Measurements from ENCODE around the gene TRMT6. TPM values are rescaled to one million over a fixed set of nuclear protein-coding genes. Genes with fewer than 3 reads are reported as not detected.

TRMT6 gene
- total RNA-seq, 2 donors from 2014 or later = 16.9 to 19.1 TPM

DNA sequence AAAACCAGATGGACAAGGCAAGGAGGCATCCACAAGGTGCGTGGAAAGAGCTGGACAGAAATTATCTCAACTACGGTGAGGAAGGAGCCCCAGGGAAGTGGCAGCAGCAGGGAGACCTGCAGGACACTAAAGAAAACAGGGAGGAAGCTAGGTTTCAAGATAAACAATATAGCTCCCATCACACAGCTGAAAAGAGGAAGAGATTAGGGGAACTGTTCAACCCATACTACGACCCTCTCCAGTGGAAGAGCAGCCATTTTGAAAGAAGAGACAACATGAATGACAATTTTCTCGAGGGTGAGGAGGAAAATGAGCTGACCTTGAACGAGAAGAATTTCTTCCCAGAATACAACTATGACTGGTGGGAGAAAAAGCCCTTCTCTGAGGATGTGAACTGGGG lies 26.8 kb downstream of the TRMT6 start:
- H3K4me3 Mint-ChIP-seq = no peak overlapping the region

GRCh38 chr20:5920581-5920980 lies 29.8 kb downstream of the TRMT6 start:
- H3K27me3 Mint-ChIP-seq (ENCODE audit: insufficient read depth) = peaks cover 19% of the 10 kb centered on the region
- no peak overlapping the region for H3K27ac Mint-ChIP-seq
- peaks cover 12% of the 10 kb centered on the region for H3K27me3 ChIP-seq (ENCODE audit: control insufficient read depth, insufficient read depth, low read length, poor library complexity, severe bottlenecking)
- 39 to 71% methylated on average over 1 of the region's 1 CpG for WGBS, 2 experiments (ENCODE audit: insufficient coverage in 1 of 2, insufficient read length in 1 of 2)
- no peaks in the 10 kb centered on the region for H3K36me3 Mint-ChIP-seq (ENCODE audit: low read depth)
- DNase-seq = no peak
- H3K9me3 ChIP-seq (ENCODE audit: control insufficient read depth, low read length) = no peaks in the 10 kb centered on the region
- H3K4me3 Mint-ChIP-seq = no peak overlapping the region
- no peak overlapping the region for H3K9ac ChIP-seq (ENCODE audit: extremely low read depth, low read length, poor library complexity, severe bottlenecking)
- no peak overlapping the region for H3K27ac ChIP-seq (ENCODE audit: low read depth, low read length)
- no peak overlapping the region for H3K4me3 ChIP-seq (ENCODE audit: low read length)
- H3K36me3 ChIP-seq (ENCODE audit: control insufficient read depth, insufficient read depth, low read length) = no peaks in the 10 kb centered on the region
- TF ChIP-seq CTCF (conservative IDR thresholded peaks at IDR 0.05) = no peak
- H3K4me1 ChIP-seq (ENCODE audit: control insufficient read depth, insufficient read depth, low read length) = peaks cover 14% of the 10 kb centered on the region
- H3K4me1 Mint-ChIP-seq = peaks cover 16% of the 10 kb centered on the region
- H3K9me3 Mint-ChIP-seq = no peaks in the 10 kb centered on the region

More for the DNA sequence above, 26.8 kb downstream of the TRMT6 start:
- Mint-ChIP-seq H3K27me3 (ENCODE audit: insufficient read depth) (peaks cover 19% of the 10 kb centered on the region), H3K4me1 (peaks cover 16% of the 10 kb centered on the region), H3K27ac (no peak overlapping the region), H3K9me3 (no peaks in the 10 kb centered on the region), H3K36me3 (ENCODE audit: low read depth) (no peaks in the 10 kb centered on the region)
- no peak overlapping the region for H3K27ac ChIP-seq (ENCODE audit: low read depth, low read length)
- H3K4me3 ChIP-seq (ENCODE audit: low read length) = no peak overlapping the region
- H3K27me3 ChIP-seq (ENCODE audit: control insufficient read depth, insufficient read depth, low read length, poor library complexity, severe bottlenecking) = peaks cover 12% of the 10 kb centered on the region
- no peaks in the 10 kb centered on the region for H3K9me3 ChIP-seq (ENCODE audit: control insufficient read depth, low read length)
- DNase-seq = no peak
- no peak overlapping the region for H3K9ac ChIP-seq (ENCODE audit: extremely low read depth, low read length, poor library complexity, severe bottlenecking)
- TF ChIP-seq CTCF (conservative IDR thresholded peaks at IDR 0.05) = no peak
- 94 to 95% methylated on average over 4 to 5 of the region's 5 CpGs for WGBS, 2 experiments (ENCODE audit: insufficient coverage in 1 of 2, insufficient read length in 1 of 2)
- peaks cover 14% of the 10 kb centered on the region for H3K4me1 ChIP-seq (ENCODE audit: control insufficient read depth, insufficient read depth, low read length)
- no peaks in the 10 kb centered on the region for H3K36me3 ChIP-seq (ENCODE audit: control insufficient read depth, insufficient read depth, low read length)

GRCh38 chr20:5919626-5920544 lies 30.4 kb downstream of the TRMT6 start:
- H3K4me3 Mint-ChIP-seq = no peak overlapping the region
- no peak for TF ChIP-seq CTCF (conservative IDR thresholded peaks at IDR 0.05)
- no peak overlapping the region for H3K27ac ChIP-seq (ENCODE audit: low read depth, low read length)

More at GRCh38 chr20:5919626-5920544, 30.4 kb downstream of the TRMT6 start:
- Histone ChIP-seq H3K4me3 (ENCODE audit: low read length) (no peak overlapping the region), H3K27me3 (ENCODE audit: control insufficient read depth, insufficient read depth, low read length, poor library complexity, severe bottlenecking) (peaks cover 12% of the 10 kb centered on the region), H3K4me1 (ENCODE audit: control insufficient read depth, insufficient read depth, low read length) (peaks cover 14% of the 10 kb centered on the region), H3K9ac (ENCODE audit: extremely low read depth, low read length, poor library complexity, severe bottlenecking) (no peak overlapping the region), H3K36me3 (ENCODE audit: control insufficient read depth, insufficient read depth, low read length) (no peaks in the 10 kb centered on the region), H3K9me3 (ENCODE audit: control insufficient read depth, low read length) (no peaks in the 10 kb centered on the region)
- 64 to 76% methylated on average over 6 to 8 of the region's 8 CpGs for WGBS, 2 experiments (ENCODE audit: insufficient coverage in 1 of 2, insufficient read length in 1 of 2)
- peak; percentile 66 for DNase-seq
- Mint-ChIP-seq H3K4me1 (peaks cover 16% of the 10 kb centered on the region), H3K36me3 (ENCODE audit: low read depth) (no peaks in the 10 kb centered on the region), H3K27ac (no peak overlapping the region), H3K27me3 (ENCODE audit: insufficient read depth) (peaks cover 18% of the 10 kb centered on the region), H3K9me3 (no peaks in the 10 kb centered on the region)
